KMS-11 (cell line): ENCODE measurements around the gene CADM4.

Experiments used
- H2AFZ ChIP-seq: fragments of 200-600 bp; sonication (generic); 2 replicates; pipeline ENCODE4 v1.6.1; 2016; ENCODE audit warnings: antibody characterized with exemption, mixed run types, low read depth
- H3K27ac ChIP-seq: fragments of 200-600 bp; sonication (generic); 2 replicates; pipeline ENCODE4 v1.6.1; 2016; ENCODE audit warnings: mild to moderate bottlenecking, mixed run types
- H3K27me3 ChIP-seq: fragments of 200-600 bp; sonication (generic); 2 replicates; pipeline ENCODE4 v1.6.1; 2017; ENCODE audit warnings: mild to moderate bottlenecking, low read depth, mixed run types, moderate library complexity; ENCODE audit not compliant: insufficient read depth
- H3K36me3 ChIP-seq: fragments of 200-600 bp; sonication (generic); 2 replicates; pipeline ENCODE4 v1.6.1; 2017; ENCODE audit warnings: mild to moderate bottlenecking, mixed run types; ENCODE audit not compliant: insufficient read depth
- H3K4me1 ChIP-seq: fragments of 200-600 bp; sonication (generic); 2 replicates; pipeline ENCODE4 v1.6.1; 2016; ENCODE audit warnings: mild to moderate bottlenecking, low read depth, mixed run types; ENCODE audit not compliant: poor library complexity, severe bottlenecking
- H3K4me2 ChIP-seq: fragments of 200-600 bp; sonication (generic); 2 replicates; pipeline ENCODE4 v1.7.0; 2016; ENCODE audit warnings: mild to moderate bottlenecking, mixed run types
- H3K4me3 ChIP-seq: fragments of 200-600 bp; sonication (generic); IDR thresholded peaks from 2 replicates; pipeline ENCODE4 v1.6.1; 2017; ENCODE audit warnings: low read depth, low read length, mixed read lengths; ENCODE audit not compliant: insufficient read depth
- H3K79me2 ChIP-seq: fragments of 200-600 bp; sonication (generic); 2 replicates; pipeline ENCODE4 v1.6.1; 2016; ENCODE audit warnings: low read depth, mixed run types; ENCODE audit not compliant: insufficient read depth
- H3K9ac ChIP-seq: fragments of 200-600 bp; sonication (generic); 2 replicates; pipeline ENCODE4 v1.6.1; 2016; ENCODE audit warnings: mild to moderate bottlenecking, mixed run types
- H4K20me1 ChIP-seq: fragments of 200-600 bp; sonication (generic); 2 replicates; pipeline ENCODE4 v1.6.1; 2016; ENCODE audit warnings: mild to moderate bottlenecking, mixed run types; ENCODE audit not compliant: insufficient read depth
- CTCF ChIP-seq: fragments of 200-600 bp; sonication (generic); conservative IDR thresholded peaks from 2 replicates; pipeline ENCODE4 v1.6.1; 2017; ENCODE audit warnings: low read depth, mild to moderate bottlenecking, antibody characterized with exemption, low read length, moderate library complexity, mixed read lengths

The CADM4 gene

GRCh38 chr19:43624933-43625332 is 14.7 kb downstream of the CADM4 start:
- Histone ChIP-seq H3K36me3 (no peaks in the 10 kb centered on the region), H3K79me2 (no peaks in the 10 kb centered on the region), H3K4me1 (peaks cover 9% of the 10 kb centered on the region), H3K27me3 (no peaks in the 10 kb centered on the region), H4K20me1 (no peaks in the 10 kb centered on the region), H3K4me3 (no peak overlapping the region), H3K27ac (no peak overlapping the region), H3K4me2 (peak overlapping the region; percentile 72; the same call in 1 of the 2 replicates), H2AFZ (peak overlapping the region; percentile 46; the same call in 1 of the 2 replicates), H3K9ac (no peak overlapping the region)
- peak; percentile 51; the same call in 1 of the 2 replicates for TF ChIP-seq CTCF

GRCh38 chr19:43623889-43624670 is 15.6 kb downstream of the CADM4 start:
- peak overlapping the region; percentile 72; the same call in 1 of the 2 replicates for H3K4me2 ChIP-seq
- no peaks in the 10 kb centered on the region for H3K79me2 ChIP-seq
- no peaks in the 10 kb centered on the region for H3K36me3 ChIP-seq
- no peak overlapping the region for H3K4me3 ChIP-seq
- H3K27ac ChIP-seq, result no peak overlapping the region
- peaks cover 10% of the 10 kb centered on the region for H3K4me1 ChIP-seq
- H4K20me1 ChIP-seq, result no peaks in the 10 kb centered on the region
- H3K27me3 ChIP-seq, result no peaks in the 10 kb centered on the region
- no peak overlapping the region for H3K9ac ChIP-seq
- peak overlapping the region; percentile 46; the same call in 1 of the 2 replicates for H2AFZ ChIP-seq
- TF ChIP-seq CTCF, result no peak

- H3K4me1 ChIP-seq, result peaks cover 16% of the 10 kb centered on the region
- H3K27ac ChIP-seq, result no peak overlapping the region
- no peak overlapping the region for H2AFZ ChIP-seq
- no peak overlapping the region for H3K4me3 ChIP-seq
- no peak overlapping the region for H3K9ac ChIP-seq
- H3K4me2 ChIP-seq, result no peak overlapping the region
- H3K79me2 ChIP-seq, result peaks cover 8% of the 10 kb centered on the region; the same call in 1 of the 2 replicates
- no peaks in the 10 kb centered on the region for H3K36me3 ChIP-seq
- no peaks in the 10 kb centered on the region for H4K20me1 ChIP-seq
- no peak for TF ChIP-seq CTCF
- no peaks in the 10 kb centered on the region for H3K27me3 ChIP-seq
These were observed 16.7 kb downstream of the CADM4 start for GRCh38 chr19:43622956-43623355.

GRCh38 chr19:43622070-43622469 is 17.6 kb downstream of the CADM4 start:
- Histone ChIP-seq H3K4me3 (no peak overlapping the region), H4K20me1 (no peaks in the 10 kb centered on the region), H3K36me3 (no peaks in the 10 kb centered on the region), H2AFZ (no peak overlapping the region), H3K9ac (no peak overlapping the region), H3K27ac (no peak overlapping the region), H3K27me3 (no peaks in the 10 kb centered on the region), H3K4me1 (peaks cover 16% of the 10 kb centered on the region), H3K4me2 (no peak overlapping the region), H3K79me2 (peaks cover 13% of the 10 kb centered on the region; the same call in 1 of the 2 replicates)
- TF ChIP-seq CTCF, result no peak
